Panc1 (cell line): Measurements from ENCODE around the gene SMIM7. TPM values are rescaled to one million over a fixed set of nuclear protein-coding genes. Genes with fewer than 3 reads are reported as not detected.

ENCODE experiments used
- ATAC-seq: fragments of 200-7000 bp; cut with Tn5 transposase; 2 replicates; pipeline ENCODE4 v1.9.1; 2020; ENCODE audit warnings: mild to moderate bottlenecking, moderate library complexity
- BruUV-seq: library from RNA; stranded (reverse); fragments of 400-500 nt; replicated peaks from 2 replicates; lab custom pipeline; 2021; lab: Mats Ljungman, UMichigan
- CTCF ChIA-PET: fragments of 300-600 bp; sonication (Branson Sonifier 250); formaldehyde crosslinking; loops from one replicate; lab custom pipeline; 2022; ENCODE audit warnings: antibody characterized with exemption; lab: Charles Lee
- POLR2A ChIA-PET: fragments of 300-600 bp; sonication (Branson Sonifier 250); formaldehyde crosslinking; loops from one replicate; lab custom pipeline; 2022; ENCODE audit warnings: antibody characterized with exemption; lab: Charles Lee
- DNase-seq: peaks from one replicate; pipeline ENCODE4 v3.0.0-alpha.2; 2010; ENCODE audit warnings: low read depth, low spot score
- H3K27ac ChIP-seq: 2 replicates; pipeline ENCODE4 v1.5.1; 2011; ENCODE audit warnings: mild to moderate bottlenecking, low read length, inconsistent platforms
- H3K27me3 ChIP-seq: fragments of 200-500 bp; sonication (Bioruptor generic); 2 replicates; pipeline ENCODE4 v1.6.0; 2014; ENCODE audit warnings: low read length, inconsistent platforms; ENCODE audit not compliant: control insufficient read depth, insufficient read depth
- H3K36me3 ChIP-seq: fragments of 200-500 bp; sonication (Bioruptor generic); 2 replicates; pipeline ENCODE4 v1.5.1; 2014; ENCODE audit warnings: inconsistent platforms, mild to moderate bottlenecking, low read length, moderate library complexity; ENCODE audit not compliant: control insufficient read depth, insufficient read depth
- H3K4me1 ChIP-seq: 2 replicates; pipeline ENCODE4 v1.5.1; 2011; ENCODE audit warnings: inconsistent platforms, mild to moderate bottlenecking, low read length, moderate library complexity; ENCODE audit not compliant: control insufficient read depth, insufficient read depth
- H3K4me3 ChIP-seq, 2 experiments: 2 replicates each; pipeline ENCODE4 v1.5.1; 2011 to 2012; ENCODE audit warnings: low read depth in 2 of 2, low read length in 2 of 2, mild to moderate bottlenecking in 2 of 2, inconsistent platforms in 1 of 2, moderate library complexity in 1 of 2
- H3K9me3 ChIP-seq: fragments of 200-500 bp; sonication (Bioruptor generic); 2 replicates; pipeline ENCODE4 v1.5.1; 2014; ENCODE audit warnings: low read depth, mild to moderate bottlenecking, inconsistent platforms, low read length, moderate library complexity; ENCODE audit not compliant: control insufficient read depth, insufficient read depth
- POLR2AphosphoS5 ChIP-seq: IDR thresholded peaks from 2 replicates; pipeline ENCODE4 v1.6.1; 2012; ENCODE audit warnings: mild to moderate bottlenecking, low read depth, low read length, moderate library complexity
- REST ChIP-seq, 2 experiments: IDR thresholded peaks; 2 replicates each; pipeline ENCODE4 v1.6.1; 2011 to 2012; ENCODE audit warnings: low read depth in 2 of 2, control low read depth in 1 of 2, low read length in 1 of 2, mild to moderate bottlenecking in 1 of 2, moderate library complexity in 1 of 2; ENCODE audit not compliant: insufficient read depth in 1 of 2
- SIN3A ChIP-seq: IDR thresholded peaks from 2 replicates; pipeline ENCODE4 v1.6.1; 2012; ENCODE audit warnings: low read depth, mild to moderate bottlenecking, low read length, moderate library complexity, borderline replicate concordance; ENCODE audit not compliant: insufficient read depth
- TCF7L2 ChIP-seq: IDR thresholded peaks from 2 replicates; pipeline ENCODE4 v1.6.1; 2011; ENCODE audit warnings: mild to moderate bottlenecking, low read depth, low read length, inconsistent platforms
- in situ Hi-C: cut with HindIII; loops from 2 replicates; pipeline ENCODE4 v1.10.0; 2016; ENCODE audit warnings: low sequenced_read_pairs, low pct_unique_long_range_greater_than_20kb
- intact Hi-C: fragments of 100-400 bp; cut with micrococcal nuclease; formaldehyde crosslinking; loops from one replicate; pipeline ENCODE4 v1.10.0; 2022; ENCODE audit not compliant: unreplicated experiment
- total RNA-seq: library from RNA; stranded (reverse); gene quantifications from one replicate; pipeline ENCODE4 v1.2.1, GENCODE V29; 2021; ENCODE audit not compliant: unreplicated experiment
- TF ChIP-seq, protein P1 (sequence below): fragments of 450-650 bp; IDR thresholded peaks from 2 replicates; pipeline ENCODE4 v1.5.1; 2017; ENCODE audit warnings: mild to moderate bottlenecking

SMIM7 gene
- total RNA-seq, 1 experiment from 2014 or later: 70.7 TPM

GRCh38 chr19:16601378-16602052, 58.4 kb downstream of the SMIM7 start:
- BruUV-seq: no TSS peak
- intact Hi-C loops: no loop called here
- H3K27ac ChIP-seq: no peak overlapping the region
- H3K4me1 ChIP-seq: no peaks in the 10 kb centered on the region; the same call in 1 of the 2 replicates
- no peaks in the 10 kb centered on the region for H3K9me3 ChIP-seq
- no peaks in the 10 kb centered on the region for H3K36me3 ChIP-seq
- in situ Hi-C loops: no loop called here
- DNase-seq: no peak
- TF ChIP-seq, protein P1, sequence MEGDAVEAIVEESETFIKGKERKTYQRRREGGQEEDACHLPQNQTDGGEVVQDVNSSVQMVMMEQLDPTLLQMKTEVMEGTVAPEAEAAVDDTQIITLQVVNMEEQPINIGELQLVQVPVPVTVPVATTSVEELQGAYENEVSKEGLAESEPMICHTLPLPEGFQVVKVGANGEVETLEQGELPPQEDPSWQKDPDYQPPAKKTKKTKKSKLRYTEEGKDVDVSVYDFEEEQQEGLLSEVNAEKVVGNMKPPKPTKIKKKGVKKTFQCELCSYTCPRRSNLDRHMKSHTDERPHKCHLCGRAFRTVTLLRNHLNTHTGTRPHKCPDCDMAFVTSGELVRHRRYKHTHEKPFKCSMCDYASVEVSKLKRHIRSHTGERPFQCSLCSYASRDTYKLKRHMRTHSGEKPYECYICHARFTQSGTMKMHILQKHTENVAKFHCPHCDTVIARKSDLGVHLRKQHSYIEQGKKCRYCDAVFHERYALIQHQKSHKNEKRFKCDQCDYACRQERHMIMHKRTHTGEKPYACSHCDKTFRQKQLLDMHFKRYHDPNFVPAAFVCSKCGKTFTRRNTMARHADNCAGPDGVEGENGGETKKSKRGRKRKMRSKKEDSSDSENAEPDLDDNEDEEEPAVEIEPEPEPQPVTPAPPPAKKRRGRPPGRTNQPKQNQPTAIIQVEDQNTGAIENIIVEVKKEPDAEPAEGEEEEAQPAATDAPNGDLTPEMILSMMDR: no peak
- TF ChIP-seq TCF7L2 (no peak), POLR2AphosphoS5 (no peak), REST (IDR thresholded peaks at IDR 0.05; ENCODE audit: insufficient read depth in 1 of 2, low read depth in 2 of 2, low read length in 1 of 2) (no peak), SIN3A (no peak)
- no peak for ATAC-seq
- no peak overlapping the region for H3K4me3 ChIP-seq
- CTCF ChIA-PET: no interaction called here
- POLR2A ChIA-PET: no interaction called here
- H3K27me3 ChIP-seq: no peaks in the 10 kb centered on the region

DNA sequence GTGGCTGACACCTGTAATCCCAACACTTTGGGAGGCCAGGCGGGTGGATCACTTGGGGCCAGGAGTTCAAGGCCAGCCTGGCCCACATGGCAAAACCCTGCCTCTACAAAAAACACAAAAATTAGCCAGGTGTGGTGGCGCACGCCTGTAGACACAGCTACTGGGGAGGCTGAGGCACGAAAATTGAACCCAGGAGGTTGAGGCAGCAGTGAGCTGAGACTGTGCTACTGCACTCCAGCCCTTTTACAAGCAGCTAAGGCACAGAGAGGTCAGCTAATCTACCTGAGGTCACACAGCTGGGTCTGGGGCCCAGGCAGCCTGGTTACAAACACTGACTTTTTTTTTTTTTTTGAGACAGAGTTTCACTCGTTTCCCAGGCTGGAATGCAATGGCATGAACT, 59.1 kb downstream of the SMIM7 start:
- ChIA-PET CTCF (no interaction called here), POLR2A (no interaction called here)
- no peaks in the 10 kb centered on the region for H3K27me3 ChIP-seq
- no peak overlapping the region for H3K27ac ChIP-seq
- in situ Hi-C loops (no loop called here), intact Hi-C loops (no loop called here)
- no peaks in the 10 kb centered on the region for H3K9me3 ChIP-seq
- ATAC-seq: no peak
- no peak for DNase-seq
- no TSS peak for BruUV-seq
- no peak for TF ChIP-seq REST (IDR thresholded peaks at IDR 0.05; ENCODE audit: insufficient read depth in 1 of 2, low read depth in 2 of 2, low read length in 1 of 2)
- no peak for TF ChIP-seq TCF7L2
- TF ChIP-seq, protein P1: no peak
- no peak for TF ChIP-seq POLR2AphosphoS5
- TF ChIP-seq SIN3A: no peak
- no peaks in the 10 kb centered on the region; the same call in 1 of the 2 replicates for H3K4me1 ChIP-seq
- no peaks in the 10 kb centered on the region for H3K36me3 ChIP-seq
- no peak overlapping the region for H3K4me3 ChIP-seq
